PC-3 (cell line): ENCODE data around the gene EEPD1. TPM values are rescaled to one million over a fixed set of nuclear protein-coding genes. Genes with fewer than 3 reads are reported as not detected.
A peak's percentile ranks its signal among the peaks of the same experiment; 100 is the strongest.

Experiments used
- ATAC-seq: fragments of 200-7000 bp; cut with Tn5 transposase; 2 replicates; pipeline ENCODE4 v1.9.1; 2020; ENCODE audit warnings: mild to moderate bottlenecking, moderate library complexity
- BruUV-seq: library from RNA; stranded (reverse); fragments of 400-500 nt; replicated peaks from 2 replicates; lab custom pipeline; 2021; lab: Mats Ljungman, UMichigan
- CTCF ChIA-PET: fragments of 300-600 bp; sonication (Branson Sonifier 250); formaldehyde crosslinking; loops from one replicate; lab custom pipeline; 2022; ENCODE audit warnings: antibody characterized with exemption; lab: Charles Lee
- POLR2A ChIA-PET: fragments of 300-600 bp; sonication (Branson Sonifier 250); formaldehyde crosslinking; loops from one replicate; lab custom pipeline; 2022; ENCODE audit warnings: antibody characterized with exemption; ENCODE audit not compliant: unreplicated experiment; lab: Charles Lee
- DNase-seq: peaks from one replicate; pipeline ENCODE4 v3.0.0-alpha.2; 2015
- H2AFZ ChIP-seq: fragments of 300-600 bp; sonication (generic); 2 replicates; pipeline ENCODE4 v1.6.0; 2016; ENCODE audit warnings: antibody characterized with exemption, low read length
- H3F3A ChIP-seq: fragments of 300-600 bp; sonication (generic); one replicate; pipeline ENCODE4 v1.6.0; 2017; ENCODE audit warnings: antibody characterized with exemption, low read length, control low read depth, mild to moderate bottlenecking; ENCODE audit not compliant: unreplicated experiment
- H3K27ac ChIP-seq: fragments of 300-600 bp; sonication (generic); 2 replicates; pipeline ENCODE4 v1.5.1; 2016; ENCODE audit warnings: mild to moderate bottlenecking, low read length
- H3K27me3 ChIP-seq: fragments of 300-600 bp; sonication (generic); 2 replicates; pipeline ENCODE4 v1.6.1; 2016; ENCODE audit warnings: low read length, mixed read lengths
- H3K36me3 ChIP-seq: fragments of 300-600 bp; sonication (generic); 2 replicates; pipeline ENCODE4 v1.6.1; 2016; ENCODE audit warnings: low read depth, mixed run types, low read length, mixed read lengths
- H3K4me1 ChIP-seq: fragments of 300-600 bp; sonication (generic); 2 replicates; pipeline ENCODE4 v1.5.1; 2016; ENCODE audit warnings: low read length; ENCODE audit not compliant: insufficient read depth
- H3K4me2 ChIP-seq: fragments of 300-600 bp; sonication (generic); 2 replicates; pipeline ENCODE4 v1.6.0; 2016; ENCODE audit warnings: low read length
- H3K4me3 ChIP-seq: fragments of 300-600 bp; sonication (generic); 2 replicates; pipeline ENCODE4 v1.5.1; 2016; ENCODE audit warnings: mild to moderate bottlenecking, low read length, mixed read lengths
- H3K79me2 ChIP-seq: fragments of 300-600 bp; sonication (generic); 2 replicates; pipeline ENCODE4 v1.6.1; 2017; ENCODE audit warnings: low read length, mixed read lengths
- H3K9ac ChIP-seq: fragments of 300-600 bp; sonication (generic); 2 replicates; pipeline ENCODE4 v1.6.0; 2016; ENCODE audit warnings: mild to moderate bottlenecking, low read length
- H3K9me2 ChIP-seq: fragments of 300-600 bp; sonication (generic); replicated peaks from 2 replicates; pipeline ENCODE4 v1.6.1; 2016; ENCODE audit warnings: mixed run types, low read length, mixed read lengths
- H3K9me3 ChIP-seq: fragments of 300-600 bp; sonication (generic); 2 replicates; pipeline ENCODE4 v1.6.1; 2016; ENCODE audit warnings: low read length, mixed read lengths
- H4K20me1 ChIP-seq: fragments of 300-600 bp; sonication (generic); 2 replicates; pipeline ENCODE4 v1.6.1; 2016; ENCODE audit warnings: low read length, mixed read lengths
- EZH2 ChIP-seq: fragments of 300-600 bp; sonication (generic); IDR thresholded peaks from one replicate; pipeline ENCODE4 v1.6.1; 2017; ENCODE audit warnings: antibody characterized with exemption, mild to moderate bottlenecking, low read length; ENCODE audit not compliant: unreplicated experiment
- EZH2phosphoT487 ChIP-seq: fragments of 300-600 bp; sonication (generic); IDR thresholded peaks from 2 replicates; pipeline ENCODE4 v1.6.1; 2018; ENCODE audit warnings: mild to moderate bottlenecking, antibody characterized with exemption, low read length, borderline replicate concordance
- intact Hi-C: fragments of 100-400 bp; cut with micrococcal nuclease; formaldehyde crosslinking; loops from 2 replicates; pipeline ENCODE4 v1.9.0; 2023
- total RNA-seq: library from RNA; depleted of rRNA; stranded (reverse); fragments of >200 nt; gene quantifications from 2 replicates; pipeline ENCODE4 v1.2.3, GENCODE V29; 2014
- TF ChIP-seq, protein P1 (sequence below): fragments of 300-600 bp; sonication (generic); conservative IDR thresholded peaks from 2 replicates; pipeline ENCODE4 v1.5.1; 2017; ENCODE audit warnings: antibody characterized with exemption, low read depth, mild to moderate bottlenecking, low read length

EEPD1 gene
- total RNA-seq, 1 experiment from 2014 or later = 28.3 TPM

DNA sequence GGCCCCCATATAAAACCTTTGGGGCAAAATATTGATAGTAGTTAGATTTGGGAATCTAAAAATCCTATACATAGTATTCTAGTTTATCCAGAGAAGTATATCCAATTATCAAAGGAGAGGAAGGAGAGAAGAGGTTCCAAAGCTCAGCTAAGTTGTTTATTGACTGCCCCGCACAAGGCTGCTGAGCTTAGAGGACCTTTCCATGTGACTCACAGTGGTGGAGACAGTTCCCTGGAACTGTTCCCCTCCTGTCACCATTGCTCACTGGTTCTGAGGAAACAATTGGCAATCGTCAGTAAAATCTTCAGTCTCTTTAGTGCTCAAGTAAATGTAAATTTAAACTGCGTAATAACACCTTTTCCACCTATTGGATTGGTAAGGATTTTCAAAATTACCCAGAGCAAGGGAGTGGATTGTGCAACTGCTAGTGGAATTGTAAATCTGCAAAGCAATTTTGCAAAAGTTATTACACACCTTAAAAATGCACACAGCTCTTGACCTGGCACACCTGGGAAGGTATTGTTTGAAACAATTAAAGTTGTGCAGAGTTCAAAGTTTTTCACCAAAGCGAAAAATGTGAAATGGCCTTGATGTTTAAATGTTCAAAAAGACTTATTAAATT lies 63.1 kb downstream of the EEPD1 start:
- no peak overlapping the region for H3K4me2 ChIP-seq
- POLR2A ChIA-PET = no interaction called here
- H3K27ac ChIP-seq = no peak overlapping the region
- TF ChIP-seq, protein P1, sequence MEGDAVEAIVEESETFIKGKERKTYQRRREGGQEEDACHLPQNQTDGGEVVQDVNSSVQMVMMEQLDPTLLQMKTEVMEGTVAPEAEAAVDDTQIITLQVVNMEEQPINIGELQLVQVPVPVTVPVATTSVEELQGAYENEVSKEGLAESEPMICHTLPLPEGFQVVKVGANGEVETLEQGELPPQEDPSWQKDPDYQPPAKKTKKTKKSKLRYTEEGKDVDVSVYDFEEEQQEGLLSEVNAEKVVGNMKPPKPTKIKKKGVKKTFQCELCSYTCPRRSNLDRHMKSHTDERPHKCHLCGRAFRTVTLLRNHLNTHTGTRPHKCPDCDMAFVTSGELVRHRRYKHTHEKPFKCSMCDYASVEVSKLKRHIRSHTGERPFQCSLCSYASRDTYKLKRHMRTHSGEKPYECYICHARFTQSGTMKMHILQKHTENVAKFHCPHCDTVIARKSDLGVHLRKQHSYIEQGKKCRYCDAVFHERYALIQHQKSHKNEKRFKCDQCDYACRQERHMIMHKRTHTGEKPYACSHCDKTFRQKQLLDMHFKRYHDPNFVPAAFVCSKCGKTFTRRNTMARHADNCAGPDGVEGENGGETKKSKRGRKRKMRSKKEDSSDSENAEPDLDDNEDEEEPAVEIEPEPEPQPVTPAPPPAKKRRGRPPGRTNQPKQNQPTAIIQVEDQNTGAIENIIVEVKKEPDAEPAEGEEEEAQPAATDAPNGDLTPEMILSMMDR = no peak
- TF ChIP-seq EZH2phosphoT487 (no peak), EZH2 (no peak)
- no peak overlapping the region for H3K4me3 ChIP-seq
- H3K4me1 ChIP-seq = no peaks in the 10 kb centered on the region; the same call in 1 of the 2 replicates
- H3K9me2 ChIP-seq = no peaks in the 10 kb centered on the region
- DNase-seq = peak; percentile 29
- no peaks in the 10 kb centered on the region for H4K20me1 ChIP-seq
- no peaks in the 10 kb centered on the region for H3K36me3 ChIP-seq
- peaks cover 10% of the 10 kb centered on the region; the same call in 1 of the 2 replicates for H3K79me2 ChIP-seq
- no peaks in the 10 kb centered on the region for H3K9me3 ChIP-seq
- CTCF ChIA-PET = no interaction called here
- no peak overlapping the region for H3K9ac ChIP-seq
- no TSS peak for BruUV-seq
- ATAC-seq = peak; percentile 70
- no peak overlapping the region for H2AFZ ChIP-seq
- H3K27me3 ChIP-seq = no peaks in the 10 kb centered on the region
- H3F3A ChIP-seq = no peaks in the 10 kb centered on the region
- intact Hi-C loops = no loop called here

DNA sequence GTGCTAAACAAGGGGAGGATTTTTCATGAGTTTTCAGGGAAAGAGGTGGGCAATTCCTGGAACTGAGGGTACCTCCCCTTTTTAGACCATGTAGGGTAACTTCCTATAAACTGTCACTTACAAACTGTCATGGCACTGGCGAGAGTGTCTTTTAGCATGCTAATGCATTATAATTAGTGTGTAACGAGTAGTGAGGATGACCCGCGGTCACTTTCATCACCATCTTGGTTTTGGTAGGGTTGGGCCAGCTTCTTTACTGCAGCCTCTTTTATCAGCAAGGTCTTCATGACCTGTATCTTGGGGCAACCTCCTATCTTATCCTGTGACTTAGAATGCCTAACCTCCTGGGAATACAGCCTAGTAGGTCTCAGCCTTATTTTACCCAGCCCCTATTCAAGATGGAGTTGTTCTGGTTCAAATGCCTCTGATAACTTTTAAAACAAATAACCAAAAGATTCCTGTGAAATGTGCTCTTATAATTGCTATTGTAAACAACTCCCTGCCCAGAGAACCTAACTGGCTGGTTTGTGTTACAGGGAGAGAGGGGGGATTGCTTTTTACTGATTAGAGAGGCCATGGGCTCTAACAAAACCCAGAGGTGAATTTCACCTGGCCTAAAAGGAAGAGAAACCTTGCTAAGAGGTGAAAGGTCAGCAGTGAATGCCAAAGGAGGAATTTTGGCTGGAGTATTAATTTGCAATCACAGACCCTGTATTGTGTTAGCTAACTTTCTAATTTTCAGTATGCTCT lies 64.3 kb downstream of the EEPD1 start:
- Histone ChIP-seq H3K4me1 (no peaks in the 10 kb centered on the region; the same call in 1 of the 2 replicates), H3K9me3 (no peaks in the 10 kb centered on the region), H3K4me3 (no peak overlapping the region), H3K4me2 (no peak overlapping the region), H3F3A (no peaks in the 10 kb centered on the region), H3K9me2 (no peaks in the 10 kb centered on the region), H3K27me3 (no peaks in the 10 kb centered on the region), H4K20me1 (no peaks in the 10 kb centered on the region), H3K27ac (no peak overlapping the region), H3K9ac (no peak overlapping the region), H3K36me3 (no peaks in the 10 kb centered on the region), H3K79me2 (peaks cover 10% of the 10 kb centered on the region; the same call in 1 of the 2 replicates), H2AFZ (no peak overlapping the region)
- TF ChIP-seq, protein P1 = no peak
- no peak for TF ChIP-seq EZH2phosphoT487
- TF ChIP-seq EZH2 = no peak
- DNase-seq (no peak), ATAC-seq (no peak)
- BruUV-seq = no TSS peak
- POLR2A ChIA-PET = no interaction called here
- intact Hi-C loops = no loop called here
- CTCF ChIA-PET = no interaction called here

DNA sequence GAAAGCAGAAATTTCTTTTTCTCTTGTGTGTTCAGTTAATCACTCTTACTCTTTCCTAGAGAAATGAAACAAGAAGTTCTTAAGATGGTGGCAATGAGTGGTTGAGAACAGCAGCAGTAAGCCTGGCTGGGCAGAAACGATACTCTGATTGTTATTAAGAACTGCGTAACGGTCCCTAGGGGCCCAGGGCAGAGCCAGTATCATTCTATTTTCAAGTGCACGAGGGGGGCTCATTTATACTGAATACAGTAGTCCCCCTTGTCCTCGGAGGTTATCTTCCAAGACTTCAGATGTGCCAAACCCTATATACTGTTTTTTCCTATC lies 64.9 kb downstream of the EEPD1 start:
- no peaks in the 10 kb centered on the region; the same call in 1 of the 2 replicates for H3K4me1 ChIP-seq
- no peak overlapping the region for H3K9ac ChIP-seq
- H3K4me3 ChIP-seq = no peak overlapping the region
- no peak overlapping the region for H2AFZ ChIP-seq
- ChIA-PET POLR2A (no interaction called here), CTCF (no interaction called here)
- no peak for DNase-seq
- H3K36me3 ChIP-seq = no peaks in the 10 kb centered on the region
- no peaks in the 10 kb centered on the region for H3K9me3 ChIP-seq
- H3K27ac ChIP-seq = no peak overlapping the region
- no peak for ATAC-seq
- TF ChIP-seq, protein P1 = no peak
- TF ChIP-seq EZH2phosphoT487 (no peak), EZH2 (no peak)
- intact Hi-C loops = no loop called here
- H3F3A ChIP-seq = no peaks in the 10 kb centered on the region
- H3K27me3 ChIP-seq = no peaks in the 10 kb centered on the region
- H3K79me2 ChIP-seq = peaks cover 10% of the 10 kb centered on the region; the same call in 1 of the 2 replicates
- H4K20me1 ChIP-seq = no peaks in the 10 kb centered on the region
- no peak overlapping the region for H3K4me2 ChIP-seq
- BruUV-seq = no TSS peak
- no peaks in the 10 kb centered on the region for H3K9me2 ChIP-seq
